T-cell (primary cell): Measurements from ENCODE around the gene MMADHC. TPM values are rescaled to one million over a fixed set of nuclear protein-coding genes. Genes with fewer than 3 reads are reported as not detected.
"Not testable (repeated sequence)": the region's sequence is repeated elsewhere in the genome, so short reads cannot be mapped to it uniquely, and the experiment has no call there.

Experiments used
- ATAC-seq, 4 experiments: fragments of 200-7000 bp in 3 of 4; fragments of 150-1000 bp in 1 of 4; cut with Tn5 transposase; replicated peaks in 1 of 4; 1 replicate in 3 of 4; 2 replicates in 1 of 4; pipeline ENCODE4 v1.10.0; 2021; ENCODE audit warnings: moderate library complexity in 3 of 4, mild to moderate bottlenecking in 2 of 4, moderate number of reproducible peaks in 1 of 4
- CTCF ChIA-PET, 2 donors: fragments of 300-600 bp; sonication (Branson Sonifier 250); formaldehyde crosslinking; loops; one replicate each; lab custom pipeline; 2022; ENCODE audit warnings: antibody characterized with exemption in 2 of 2; lab: Charles Lee
- POLR2A ChIA-PET, 2 donors: fragments of 300-600 bp; sonication (Branson Sonifier 250); formaldehyde crosslinking; loops; one replicate each; lab custom pipeline; 2022; ENCODE audit warnings: antibody characterized with exemption in 2 of 2; lab: Charles Lee
- DNase-seq, 35 experiments: peaks; one replicate each; pipeline versions ENCODE4 v3.0.0 to v3.0.0-alpha.2; 2013 to 2023
- H3K27ac ChIP-seq: one replicate; pipeline ENCODE4 v1.5.1; 2013; ENCODE audit warnings: low read length
- H3K27me3 ChIP-seq, 2 experiments: replicated peaks in 1 of 2; 1 replicate in 1 of 2; 2 replicates in 1 of 2; pipeline versions ENCODE4 v1.6.1 to v1.7.0; 2013; ENCODE audit warnings: low read length in 1 of 2, mixed read lengths in 1 of 2; ENCODE audit not compliant: control insufficient read depth in 2 of 2, insufficient read depth in 2 of 2; ENCODE audit errors: extremely low read depth in 1 of 2
- H3K36me3 ChIP-seq, 2 donors: 1 replicate in 1 of 2; 2 replicates in 1 of 2; pipeline versions ENCODE4 v1.6.1 to v1.7.0; 2013; ENCODE audit warnings: low read length in 1 of 2; ENCODE audit not compliant: control insufficient read depth in 2 of 2, insufficient read depth in 1 of 2; ENCODE audit errors: extremely low read depth in 1 of 2
- H3K4me1 ChIP-seq, 2 experiments: 1 replicate in 1 of 2; 2 replicates in 1 of 2; pipeline versions ENCODE4 v1.6.1 to v1.7.0; 2013; ENCODE audit warnings: low read length in 2 of 2, mixed read lengths in 1 of 2; ENCODE audit not compliant: insufficient read depth in 2 of 2, control insufficient read depth in 1 of 2; ENCODE audit errors: extremely low read depth in 1 of 2
- H3K4me3 ChIP-seq, 2 donors: 1 replicate in 1 of 2; 2 replicates in 1 of 2; pipeline versions ENCODE4 v1.5.1 to v1.7.0; 2013; ENCODE audit warnings: mild to moderate bottlenecking in 2 of 2, low read length in 1 of 2, moderate library complexity in 1 of 2; ENCODE audit not compliant: control insufficient read depth in 1 of 2; ENCODE audit errors: extremely low read depth in 1 of 2
- H3K9me3 ChIP-seq: 2 replicates; pipeline ENCODE4 v1.7.0; 2013
- H3K27ac Mint-ChIP-seq, 2 donors: one replicate each; pipeline ENCODE4 v1.8.0; 2020 to 2021; ENCODE audit warnings: mild to moderate bottlenecking in 2 of 2, mixed read lengths in 2 of 2
- H3K27me3 Mint-ChIP-seq, 2 donors: one replicate each; pipeline ENCODE4 v1.8.0; 2021 to 2022; ENCODE audit warnings: mixed read lengths in 2 of 2
- H3K36me3 Mint-ChIP-seq: one replicate; pipeline ENCODE4 v1.8.0; 2021; ENCODE audit warnings: mixed read lengths
- H3K4me1 Mint-ChIP-seq, 3 donors: one replicate each; pipeline ENCODE4 v1.8.0; 2020 to 2022; ENCODE audit warnings: mixed read lengths in 3 of 3, mild to moderate bottlenecking in 1 of 3
- H3K4me3 Mint-ChIP-seq, 3 donors: one replicate each; pipeline ENCODE4 v1.8.0; 2020 to 2022; ENCODE audit warnings: mild to moderate bottlenecking in 3 of 3, mixed read lengths in 3 of 3, moderate library complexity in 3 of 3
- H3K9me3 Mint-ChIP-seq, 3 donors: one replicate each; pipeline ENCODE4 v1.8.0; 2020 to 2022; ENCODE audit warnings: mixed read lengths in 3 of 3
- WGBS: methylation state at CpG from one replicate; pipeline ENCODE4 v1.1.5; 2013; ENCODE audit warnings: missing lambda C conversion rate; ENCODE audit not compliant: insufficient coverage; 5-methylcytosine and 5-hydroxymethylcytosine counted together
- total RNA-seq, 35 experiments: library from RNA in 6 of 35; stranded (reverse) in 6 of 35; fragments of 120-200 nt in 1 of 35; gene quantifications; one replicate each; pipeline versions ENCODE4 v1.2.1 to v1.2.4 and lab custom pipeline; 2013 to 2026

MMADHC gene
- total RNA-seq, 5 donors from 2014 or later (not counting 1 experiment from before 2014, with no cell fraction given): 56.8 to 65.0 (median 61.4) TPM

DNA sequence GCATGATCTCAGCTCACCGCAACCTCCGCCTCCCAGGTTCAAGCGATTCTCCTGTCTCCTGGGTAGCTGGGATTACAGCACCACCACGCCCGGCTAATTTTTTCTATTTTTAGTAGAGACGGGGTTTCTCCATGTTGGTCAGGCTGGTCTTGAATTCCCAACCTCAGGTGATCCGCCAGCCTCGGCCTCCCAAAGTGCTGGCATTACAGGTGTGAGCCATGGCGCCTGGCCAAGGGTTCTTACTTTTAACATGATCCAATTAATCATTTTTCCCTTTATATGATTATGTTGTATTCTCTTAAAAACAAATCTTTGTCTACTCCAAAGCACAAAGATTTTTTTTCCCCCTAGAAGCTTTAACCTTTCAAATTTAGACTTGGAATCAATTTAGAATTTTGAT lies 21.9 kb downstream of the MMADHC start:
- H3K36me3 Mint-ChIP-seq: peaks cover 22% of the 10 kb centered on the region
- ATAC-seq, H3K4me3 Mint-ChIP-seq, H3K9me3 Mint-ChIP-seq, H3K9me3 ChIP-seq, H3K4me3 ChIP-seq, H3K4me1 ChIP-seq, H3K4me1 Mint-ChIP-seq, POLR2A ChIA-PET, DNase-seq, H3K27me3 ChIP-seq, H3K27me3 Mint-ChIP-seq, H3K27ac ChIP-seq: not testable (repeated sequence)
- peak overlapping the region; percentile 11 to 22 for H3K27ac Mint-ChIP-seq
- WGBS: 100% methylated on average over 6 of the region's 9 CpGs
- CTCF ChIA-PET: interaction anchor here (0.5 to 0.6 kb wide), 2 partner anchors 487 to 1706 kb away, joined by 3 to 5 read pairs; no protein-coding TSS in a partner anchor
- H3K36me3 ChIP-seq: peaks cover 0 to 38% of the 10 kb centered on the region in 2 donors

DNA sequence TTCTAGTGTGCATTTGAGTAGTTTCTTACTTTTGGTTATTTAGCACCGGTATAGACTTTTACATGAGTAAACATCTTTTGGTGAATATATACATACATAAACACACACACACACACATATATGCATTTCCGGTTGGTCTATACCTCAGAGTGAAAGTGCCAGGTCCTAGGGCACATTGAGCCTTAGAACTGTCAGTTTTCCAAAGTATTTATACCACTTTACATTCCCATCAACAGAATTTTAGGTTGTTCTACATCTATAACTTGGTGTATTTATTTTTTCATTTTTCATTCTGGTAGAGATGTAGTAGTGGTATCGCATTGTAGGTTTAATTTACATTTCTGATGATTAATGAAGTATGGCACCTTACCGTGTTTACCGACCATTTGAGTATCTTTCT lies 22.6 kb downstream of the MMADHC start:
- no peak for ATAC-seq
- ChIA-PET POLR2A (no interaction called here), CTCF (interaction anchor here in 1 of 2 donors (0.6 kb wide), 1 partner anchor 1706 kb away, joined by 3 read pairs; no protein-coding TSS in a partner anchor)

DNA sequence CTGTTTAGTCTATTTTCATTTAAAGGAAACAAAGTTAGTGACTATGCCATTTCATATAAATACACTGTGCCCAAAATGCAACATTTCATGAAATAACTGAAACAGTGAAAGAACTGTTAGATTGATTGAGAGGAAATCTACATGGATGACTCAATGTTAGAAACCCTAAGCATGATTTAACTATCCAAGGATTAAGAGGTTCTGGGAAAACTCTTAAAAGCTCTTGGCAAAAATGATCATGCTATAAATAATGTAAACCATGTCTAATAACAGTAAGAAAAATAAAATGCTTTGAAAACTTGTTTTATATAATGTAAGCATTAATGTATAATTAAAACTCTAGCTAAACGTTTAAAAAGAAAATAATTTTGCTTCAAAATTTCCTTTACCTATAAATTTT lies 23.5 kb downstream of the MMADHC start:
- CTCF ChIA-PET: interaction anchor here (0.9 to 1.4 kb wide), 7 partner anchors 14 to 549 kb away, joined by 3 to 6 read pairs (median 3); no protein-coding TSS in a partner anchor
- DNase-seq (no peak), ATAC-seq (no peak)
- peaks cover 0 to 29% of the 10 kb centered on the region in 2 donors for H3K36me3 ChIP-seq
- Mint-ChIP-seq H3K9me3 (no peaks in the 10 kb centered on the region), H3K36me3 (peaks cover 15% of the 10 kb centered on the region), H3K4me1 (peaks cover 0 to 5% (median 4%) of the 10 kb centered on the region in 3 donors), H3K27ac (peak overlapping the region in 1 of 2 donors; percentile 52), H3K27me3 (peaks cover 0 to 7% of the 10 kb centered on the region in 2 donors), H3K4me3 (no peak overlapping the region)
- H3K4me3 ChIP-seq: no peak overlapping the region
- H3K4me1 ChIP-seq: no peaks in the 10 kb centered on the region
- H3K9me3 ChIP-seq: no peaks in the 10 kb centered on the region
- WGBS: no CpG with 5 or more reads among the region's 1 CpG
- no peaks in the 10 kb centered on the region for H3K27me3 ChIP-seq
- POLR2A ChIA-PET: interaction anchor here in 1 of 2 donors (1.1 kb wide), 1 partner anchor 23 kb away, joined by 3 read pairs; no protein-coding TSS in a partner anchor
- no peak overlapping the region for H3K27ac ChIP-seq

More for the DNA sequence above, 22.6 kb downstream of the MMADHC start:
- H3K4me3 ChIP-seq: no peak overlapping the region
- no peak overlapping the region for H3K4me3 Mint-ChIP-seq
- no peaks in the 10 kb centered on the region for H3K9me3 ChIP-seq
- H3K36me3 ChIP-seq: peaks cover 0 to 34% of the 10 kb centered on the region in 2 donors
- peaks cover 0 to 2% of the 10 kb centered on the region in 2 donors for H3K27me3 Mint-ChIP-seq
- H3K9me3 Mint-ChIP-seq: no peaks in the 10 kb centered on the region
- peaks cover 22% of the 10 kb centered on the region for H3K36me3 Mint-ChIP-seq
- H3K4me1 Mint-ChIP-seq: peaks cover 0 to 5% (median 4%) of the 10 kb centered on the region in 3 donors
- no peaks in the 10 kb centered on the region for H3K27me3 ChIP-seq
- 100% methylated on average over 1 of the region's 5 CpGs for WGBS
- no peak for DNase-seq
- H3K27ac ChIP-seq: no peak overlapping the region
- peak overlapping the region in 1 of 2 donors; percentile 58 for H3K27ac Mint-ChIP-seq
- no peaks in the 10 kb centered on the region for H3K4me1 ChIP-seq

DNA sequence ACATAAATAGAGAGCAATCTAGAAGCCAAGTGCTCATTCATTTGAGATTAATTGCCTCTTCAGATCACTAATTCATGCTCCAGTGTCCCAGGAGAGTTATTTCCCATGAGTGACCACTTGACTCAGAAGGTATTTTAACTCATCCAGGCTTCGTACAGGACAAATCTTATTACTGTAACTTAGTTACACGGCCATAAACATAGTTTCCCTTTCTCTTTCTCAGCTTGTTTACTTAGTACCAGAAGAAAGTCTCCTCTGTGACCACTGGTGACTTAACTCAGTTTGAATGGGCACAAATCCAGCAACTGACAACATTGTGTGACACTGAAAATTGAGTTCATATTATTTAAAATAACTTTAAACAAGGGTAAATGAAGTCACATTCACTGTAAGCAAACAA lies 25.3 kb downstream of the MMADHC start:
- DNase-seq (no peak), ATAC-seq (no peak)
- Histone ChIP-seq H3K36me3 (peaks cover 0 to 12% of the 10 kb centered on the region in 2 donors), H3K9me3 (no peaks in the 10 kb centered on the region), H3K4me1 (no peaks in the 10 kb centered on the region), H3K27me3 (peaks cover 0 to 3% of the 10 kb centered on the region in 2 experiments), H3K4me3 (no peak overlapping the region), H3K27ac (no peak overlapping the region)
- Mint-ChIP-seq H3K36me3 (peaks cover 7% of the 10 kb centered on the region), H3K9me3 (no peaks in the 10 kb centered on the region), H3K27me3 (peaks cover 0 to 9% of the 10 kb centered on the region in 2 donors), H3K4me3 (no peak overlapping the region), H3K4me1 (peaks cover 0 to 5% (median 4%) of the 10 kb centered on the region in 3 donors), H3K27ac (no peak overlapping the region)
- POLR2A ChIA-PET: no interaction called here
- WGBS: 100% methylated on average over 1 of the region's 2 CpGs
- CTCF ChIA-PET: interaction anchor here (1.2 to 2.6 kb wide), 5 partner anchors 11 to 546 kb away, joined by 5 to 46 read pairs (median 5); no protein-coding TSS in a partner anchor

DNA sequence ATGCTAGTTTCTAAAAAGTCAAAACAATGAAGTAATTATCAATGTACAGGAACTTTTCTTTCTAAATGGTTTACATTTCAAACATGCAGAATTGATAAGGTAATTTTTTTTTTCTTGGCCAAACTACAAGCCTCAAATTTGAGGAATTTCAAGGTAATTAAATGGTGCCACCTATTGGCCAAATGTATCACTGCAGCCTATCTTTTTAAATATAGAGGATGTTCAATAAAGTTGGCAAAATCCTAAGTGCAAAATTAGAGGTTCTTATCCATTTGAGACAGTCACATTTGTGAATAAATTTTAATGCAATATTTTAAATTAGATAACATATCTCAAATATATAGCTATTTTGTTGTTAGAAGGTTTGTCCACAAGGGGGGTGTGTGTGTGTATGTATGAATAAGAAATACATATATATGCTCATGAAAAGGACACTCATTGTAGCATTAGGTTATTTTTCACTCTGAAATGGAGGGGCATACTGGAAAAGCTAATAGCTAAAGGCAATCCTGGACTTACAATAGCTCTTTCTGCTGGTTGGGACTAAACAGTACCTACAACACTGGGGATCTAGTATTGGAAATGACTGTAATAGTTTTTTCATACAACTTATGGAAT lies 26.2 kb downstream of the MMADHC start:
- Histone ChIP-seq H3K36me3 (peaks cover 0 to 5% of the 10 kb centered on the region in 2 donors), H3K27me3 (peaks cover 0 to 3% of the 10 kb centered on the region in 2 experiments), H3K9me3 (no peaks in the 10 kb centered on the region), H3K27ac (no peak overlapping the region), H3K4me3 (no peak overlapping the region), H3K4me1 (no peaks in the 10 kb centered on the region)
- H3K27ac Mint-ChIP-seq: no peak overlapping the region
- peak in 6 of 35 experiments; percentile 2 to 62 (median 8) for DNase-seq
- H3K27me3 Mint-ChIP-seq: peaks cover 0 to 9% of the 10 kb centered on the region in 2 donors
- H3K9me3 Mint-ChIP-seq: no peaks in the 10 kb centered on the region
- H3K4me3 Mint-ChIP-seq: no peak overlapping the region
- peaks cover 3% of the 10 kb centered on the region for H3K36me3 Mint-ChIP-seq
- H3K4me1 Mint-ChIP-seq: peaks cover 0 to 5% (median 4%) of the 10 kb centered on the region in 3 donors
- ChIA-PET POLR2A (interaction anchor here in 1 of 2 donors (0.6 kb wide), 1 partner anchor 1679 kb away, joined by 3 read pairs; no protein-coding TSS in a partner anchor), CTCF (interaction anchor here (0.6 to 2.6 kb wide), 18 partner anchors 9 to 1730 kb away, joined by 3 to 46 read pairs (median 5); no protein-coding TSS in a partner anchor)
- no peak for ATAC-seq

DNA sequence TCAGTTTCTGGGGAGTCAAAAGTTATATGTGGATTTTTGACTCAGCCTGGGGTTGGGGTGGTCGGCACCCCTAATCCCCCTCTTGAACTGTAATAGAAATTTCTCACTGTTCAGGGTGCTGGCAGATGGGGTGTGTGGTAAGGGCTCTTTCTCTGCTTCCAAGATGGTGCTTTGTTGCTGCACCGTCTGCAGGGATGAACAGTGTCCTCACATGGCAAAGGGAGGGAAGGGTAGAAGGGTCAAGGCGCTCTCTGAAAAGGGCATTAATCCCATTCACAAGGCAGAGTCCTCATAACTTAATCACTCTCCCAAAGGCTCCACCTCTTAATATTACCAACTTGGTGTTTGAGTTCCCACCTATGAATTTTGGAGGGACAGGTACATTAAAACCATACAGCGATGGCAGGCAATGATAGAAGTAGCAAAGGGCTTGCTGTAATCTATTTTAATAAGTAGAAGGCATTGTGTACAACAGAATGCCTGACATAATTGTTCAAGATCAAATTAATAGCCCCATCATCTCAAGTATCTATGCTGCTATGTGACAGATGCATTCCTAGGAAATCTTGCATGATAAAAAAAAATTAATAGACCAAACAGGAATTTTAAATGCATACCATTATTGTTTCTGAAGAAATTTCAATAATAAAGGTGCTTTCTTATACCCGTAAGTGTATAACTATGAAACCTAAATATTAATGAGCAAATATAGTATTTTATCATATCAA lies 28.1 kb downstream of the MMADHC start:
- no peaks in the 10 kb centered on the region for H3K9me3 ChIP-seq
- Mint-ChIP-seq H3K4me3 (no peak overlapping the region), H3K4me1 (peaks cover 0 to 4% (median 4%) of the 10 kb centered on the region in 3 donors), H3K27ac (no peak overlapping the region), H3K36me3 (no peaks in the 10 kb centered on the region), H3K27me3 (peaks cover 0 to 9% of the 10 kb centered on the region in 2 donors), H3K9me3 (no peaks in the 10 kb centered on the region)
- no peak overlapping the region for H3K4me3 ChIP-seq
- no CpG with 5 or more reads among the region's 5 CpGs for WGBS
- ATAC-seq: no peak
- CTCF ChIA-PET: interaction anchor here (0.8 to 2.6 kb wide), 4 partner anchors 14 to 543 kb away, joined by 3 to 46 read pairs (median 3); no protein-coding TSS in a partner anchor
- H3K27ac ChIP-seq: no peak overlapping the region
- DNase-seq: no peak
- peaks cover 0 to 3% of the 10 kb centered on the region in 2 experiments for H3K27me3 ChIP-seq
- no peaks in the 10 kb centered on the region for H3K36me3 ChIP-seq
- H3K4me1 ChIP-seq: no peaks in the 10 kb centered on the region
- POLR2A ChIA-PET: no interaction called here
